Measurements from ENCODE around the gene RGS17.
A peak's percentile ranks its signal among the peaks of the same experiment; 100 is the strongest.
"Not testable (repeated sequence)": the region's sequence is repeated elsewhere in the genome, so short reads cannot be mapped to it uniquely, and the experiment has no call there.

The RGS17 gene

DNA sequence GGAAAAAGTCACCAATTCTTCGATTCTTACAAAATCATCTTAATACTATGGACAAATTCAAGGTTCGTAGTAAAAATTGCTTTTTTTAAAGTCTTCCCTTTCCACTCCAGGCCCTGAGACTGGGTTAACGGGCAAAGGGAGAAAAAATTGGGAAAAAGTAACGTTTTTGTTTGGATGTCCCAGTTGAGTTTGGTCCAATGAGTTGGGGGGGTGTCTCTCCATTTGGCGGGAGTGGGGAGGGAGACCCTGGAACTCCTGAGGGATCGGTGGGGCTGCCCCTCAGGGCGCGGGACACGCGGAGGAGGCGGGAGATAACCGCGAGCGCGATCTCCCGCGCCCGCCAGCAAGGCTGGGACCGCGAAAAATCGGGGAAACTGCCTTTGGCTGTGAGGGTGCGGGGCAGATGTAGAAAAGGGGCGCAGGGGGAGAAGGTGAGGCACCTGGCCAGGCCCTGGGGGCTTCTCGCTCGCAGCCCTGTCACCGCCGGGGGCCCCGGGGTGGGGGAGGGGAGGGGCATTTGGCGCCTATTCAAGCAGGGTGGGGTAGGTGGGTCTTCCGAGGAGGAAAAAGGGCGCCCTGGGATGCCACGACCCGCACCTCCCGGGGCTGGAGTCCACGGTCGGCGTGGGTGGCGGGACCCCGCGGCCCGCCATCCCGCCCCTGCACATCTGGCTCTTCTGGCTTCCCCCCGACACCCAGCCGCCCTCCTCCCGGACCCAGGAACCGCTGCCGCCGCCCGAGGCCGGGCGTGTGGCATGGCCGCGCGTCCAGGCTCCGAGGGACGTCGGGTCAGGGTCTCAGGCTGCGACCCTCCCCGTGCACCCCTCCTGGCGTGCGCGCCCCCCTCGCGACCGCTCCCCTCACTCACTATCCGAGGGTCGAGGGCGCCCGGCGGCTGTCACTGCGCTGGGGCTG lies 148.8 kb downstream of the RGS17 start:
- DNase-seq, result peak; percentile 44

DNA sequence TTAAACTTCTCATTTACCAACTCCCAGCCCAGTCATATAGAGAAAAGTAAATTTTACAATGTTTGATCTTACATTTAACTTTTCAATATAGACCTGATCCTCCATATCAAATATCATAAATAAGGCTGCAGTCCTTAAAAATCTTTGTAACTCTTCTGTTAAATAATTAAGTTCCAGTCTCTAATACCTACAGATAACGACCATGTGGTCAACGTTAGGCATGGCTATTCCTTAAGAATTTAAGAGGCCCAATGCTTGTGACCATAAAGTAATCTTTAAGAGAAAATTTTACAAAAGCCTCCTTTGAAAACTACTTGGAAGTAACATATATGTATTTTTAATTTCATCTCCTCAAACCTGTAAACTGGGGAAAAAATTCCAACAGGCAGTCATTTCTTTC lies 149.9 kb downstream of the RGS17 start:
- DNase-seq, result no peak

- DNase-seq, result no peak
Observed at GRCh38 chr6:152980656-152981055, 150.4 kb downstream of the RGS17 start.

GRCh38 chr6:152979116-152979515 lies 152.0 kb downstream of the RGS17 start:
- no peak for DNase-seq

DNA sequence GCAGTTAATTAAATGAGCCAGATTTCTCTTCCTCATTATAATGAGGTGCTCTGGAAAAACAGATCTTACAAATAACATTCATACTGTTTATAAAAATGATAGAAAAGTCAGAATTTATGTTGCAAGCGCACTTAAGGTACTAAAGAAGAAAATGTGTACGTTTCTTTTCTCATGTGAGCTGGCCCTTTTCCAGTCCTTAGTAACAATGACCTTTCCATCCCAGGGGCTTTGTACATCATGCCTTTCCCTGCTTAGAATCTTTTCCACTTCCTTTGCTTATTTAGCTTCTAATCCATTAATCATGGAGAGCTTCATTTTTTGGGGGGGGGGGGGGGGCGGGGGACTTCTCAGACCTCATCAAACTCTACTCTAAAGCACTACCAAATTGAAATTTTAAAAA lies 153.0 kb downstream of the RGS17 start:
- DNase-seq, result no peak

DNA sequence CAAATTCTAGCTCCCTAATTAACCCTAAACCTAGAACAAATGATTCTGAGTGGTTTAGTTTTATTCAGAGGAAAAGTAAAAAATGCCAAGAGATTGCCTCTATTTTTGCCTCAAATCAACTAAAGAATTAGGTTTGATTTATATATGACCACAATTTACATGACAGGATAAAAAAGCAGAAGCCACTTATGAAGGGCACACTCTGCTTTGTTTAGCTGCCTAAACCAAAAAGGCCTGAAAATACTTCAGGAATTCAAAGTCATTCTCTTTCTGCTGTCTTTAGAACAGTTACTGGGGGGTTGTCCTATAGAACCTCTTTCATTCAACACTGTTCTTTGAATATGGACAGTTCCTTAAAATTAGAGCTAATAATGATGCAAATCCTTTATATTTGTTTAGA lies 153.5 kb downstream of the RGS17 start:
- DNase-seq, result no peak

GRCh38 chr6:152976749-152977148 lies 154.3 kb downstream of the RGS17 start:
- no peak for DNase-seq

DNA sequence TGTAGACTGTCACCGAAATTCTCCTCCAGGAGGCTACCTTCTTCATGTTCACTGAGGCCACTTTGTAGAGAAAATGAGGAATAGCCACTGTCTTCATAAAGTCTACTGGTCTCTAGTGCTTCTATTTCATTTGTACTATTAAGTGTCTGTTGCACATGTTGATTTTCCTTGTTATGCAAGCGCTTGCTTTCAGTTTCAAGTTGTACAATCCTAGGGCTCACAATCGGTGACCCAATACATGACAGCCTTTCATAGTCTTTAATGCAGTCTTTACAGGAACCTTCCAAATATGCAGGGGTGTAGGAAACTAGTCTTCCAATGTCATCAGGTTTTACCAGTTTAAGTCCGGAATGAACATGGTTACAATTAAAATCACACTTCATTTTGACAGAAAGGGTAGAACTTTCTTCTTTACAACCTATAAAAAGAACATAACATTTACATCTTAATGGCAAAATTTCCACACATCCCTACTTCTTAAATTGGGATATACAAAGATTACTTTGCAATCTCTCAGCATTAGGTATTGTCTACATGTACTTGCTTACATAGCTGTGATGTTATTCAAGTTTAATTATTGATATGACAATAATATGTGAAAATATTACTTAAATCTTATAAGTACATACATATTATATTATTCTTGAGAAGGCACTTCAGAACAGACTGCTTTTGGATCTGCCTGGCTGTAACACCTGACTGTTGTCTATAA lies 155.7 kb downstream of the RGS17 start:
- DNase-seq, result no peak

GRCh38 chr6:152973916-152974315 lies 157.2 kb downstream of the RGS17 start:
- no peak for DNase-seq

DNA sequence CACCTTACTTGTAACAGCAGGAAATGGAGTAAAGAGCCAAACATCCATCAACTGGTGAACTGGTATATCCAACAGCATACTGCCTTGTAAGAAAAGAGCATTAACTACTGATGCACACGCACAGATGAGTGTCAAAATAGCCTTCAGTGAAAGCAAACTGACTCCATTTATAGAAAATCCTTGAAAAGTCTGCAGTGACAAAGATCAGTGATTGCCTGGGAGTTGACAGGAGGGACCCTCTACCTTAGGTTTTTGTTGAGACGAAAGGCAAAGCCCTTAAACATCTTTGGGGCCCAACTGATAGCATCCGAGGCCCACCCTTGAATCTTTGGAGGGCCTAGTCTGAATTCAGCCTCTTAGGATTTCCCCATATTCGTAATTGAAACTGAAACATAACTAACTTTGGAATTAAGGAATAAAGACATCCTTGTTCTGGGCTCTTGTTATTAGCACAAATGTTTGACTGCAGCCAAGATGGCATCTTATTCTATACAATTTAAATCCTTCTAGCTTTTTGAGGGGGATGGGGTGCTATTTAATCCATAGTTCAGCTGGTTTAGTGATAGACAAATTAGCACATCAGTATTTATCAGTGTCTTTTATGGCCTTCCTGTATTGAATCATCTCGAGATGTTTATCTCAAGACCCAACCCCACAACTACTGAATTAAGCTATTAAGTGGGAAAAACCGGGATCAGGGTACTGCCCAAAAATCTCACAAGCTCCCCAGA lies 161.2 kb downstream of the RGS17 start:
- no peak for DNase-seq

DNA sequence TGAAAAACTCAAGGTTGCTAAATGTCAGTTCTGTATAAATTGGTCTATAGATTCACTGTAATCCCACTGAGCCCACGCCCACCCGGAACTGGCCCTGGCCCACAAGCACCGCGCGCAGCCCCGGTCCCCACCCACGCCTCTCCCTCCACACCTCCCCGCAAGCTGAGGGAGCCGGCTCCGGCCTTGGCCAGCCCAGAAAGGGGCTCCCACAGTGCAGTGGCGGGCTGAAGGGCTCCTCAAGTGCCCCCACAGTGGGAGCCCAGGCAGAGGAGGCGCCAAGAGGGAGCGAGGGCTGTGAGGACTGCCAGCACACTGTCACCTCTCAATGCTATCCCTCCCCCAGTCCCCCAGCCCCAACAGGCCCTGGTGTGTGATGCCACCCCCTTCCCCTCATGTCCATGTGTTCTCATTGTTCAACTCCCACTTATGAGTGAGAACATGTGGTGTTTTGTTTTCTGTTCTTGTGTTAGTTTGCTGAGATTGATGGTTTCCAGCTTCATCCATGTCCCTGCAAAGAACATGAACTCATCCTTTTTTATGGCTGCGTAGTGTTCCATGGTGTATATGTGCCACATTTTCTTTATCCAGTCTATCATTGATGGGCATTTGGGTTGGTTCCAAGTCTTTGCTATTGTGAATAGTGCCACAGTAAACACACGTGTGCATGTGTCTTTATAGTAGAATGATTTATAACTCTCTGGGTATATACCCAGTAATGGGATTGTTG lies 164.8 kb downstream of the RGS17 start:
- DNase-seq, result not testable (repeated sequence)

DNA sequence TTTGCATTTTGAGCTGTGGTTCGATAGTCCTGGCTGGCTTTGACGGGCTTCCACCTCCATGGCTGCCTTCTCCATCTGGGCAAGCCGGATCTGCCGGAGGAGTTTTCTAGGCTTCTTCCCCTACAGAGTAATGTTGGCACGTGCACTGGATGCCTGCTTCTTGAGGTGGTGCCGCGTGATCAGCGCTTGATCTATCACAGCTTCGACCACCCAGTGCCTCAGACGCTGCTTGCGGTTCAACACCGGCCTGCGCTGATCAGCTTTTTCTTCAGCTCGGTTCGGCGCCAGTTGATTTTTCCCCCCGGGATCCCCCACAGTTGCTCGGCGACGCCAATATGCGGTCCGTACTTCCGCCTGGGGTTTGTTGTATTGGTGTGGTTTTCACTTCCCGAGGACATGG lies 171.7 kb downstream of the RGS17 start:
- DNase-seq, result no peak

DNA sequence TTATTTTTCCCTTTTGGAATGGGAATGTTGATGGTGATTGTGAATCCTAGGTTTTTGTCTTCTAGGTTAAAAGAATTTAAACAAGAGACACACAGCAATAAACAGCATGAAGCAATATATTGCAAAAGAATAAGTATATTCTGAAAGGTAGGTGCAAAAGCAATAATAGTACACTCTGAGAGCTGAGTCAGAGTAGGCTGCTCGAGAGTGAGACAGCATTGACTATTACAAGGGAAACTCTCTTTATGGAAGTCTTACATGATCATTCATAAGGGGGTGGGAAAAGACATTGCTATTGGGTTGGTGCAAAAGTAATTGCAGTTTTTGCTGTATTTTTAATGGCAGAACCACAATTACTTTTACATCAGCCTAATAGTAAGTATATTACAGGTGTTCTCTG lies 173.3 kb downstream of the RGS17 start:
- no peak for DNase-seq

Data from activated CD4-positive, alpha-beta T cell treated with anti-CD3 and anti-CD28 coated beads for 48 hours (primary cell).